Activated T-helper 1 cell treated with anti-CD3 and anti-CD28 coated beads, Interleukin-12 subunit alpha, Interleukin-12 subunit beta, Interleukin-2, Interleukin-4 antibody, amounts not matched to agents 30 ng/mL and 10 ng/mL and 1 ng/mL, durations not matched to agents 14 hours and 24 hours and 36 hours (primary cell): ENCODE results near the gene LAMA5. TPM values are rescaled to one million over a fixed set of nuclear protein-coding genes. Genes with fewer than 3 reads are reported as not detected.

Source experiments
- DNase-seq: peaks from one replicate; pipeline ENCODE4 v3.0.0; 2021; ENCODE audit warnings: low spot score
- H3K27ac Mint-ChIP-seq: one replicate; pipeline ENCODE4 v1.8.0; 2021; ENCODE audit warnings: mild to moderate bottlenecking, mixed read lengths
- H3K27me3 Mint-ChIP-seq: one replicate; pipeline ENCODE4 v1.8.0; 2022; ENCODE audit warnings: mild to moderate bottlenecking, moderate library complexity, mixed read lengths; ENCODE audit not compliant: insufficient read depth
- H3K36me3 Mint-ChIP-seq: one replicate; pipeline ENCODE4 v1.8.0; 2021; ENCODE audit warnings: low read depth, mixed read lengths
- H3K4me1 Mint-ChIP-seq: one replicate; pipeline ENCODE4 v1.8.0; 2021; ENCODE audit warnings: low read depth, mixed read lengths
- H3K4me3 Mint-ChIP-seq: one replicate; pipeline ENCODE4 v1.8.0; 2021; ENCODE audit warnings: mild to moderate bottlenecking, moderate library complexity, mixed read lengths
- H3K9me3 Mint-ChIP-seq: one replicate; pipeline ENCODE4 v1.8.0; 2021; ENCODE audit warnings: mixed read lengths
- intact Hi-C: fragments of 100-400 bp; cut with micrococcal nuclease; formaldehyde crosslinking; loops from one replicate; pipeline ENCODE4 v1.15.1; 2024
- total RNA-seq: library from RNA; stranded (reverse); gene quantifications from 2 replicates; pipeline ENCODE4 v1.2.3, GENCODE V29; 2022

The LAMA5 gene, protein sequence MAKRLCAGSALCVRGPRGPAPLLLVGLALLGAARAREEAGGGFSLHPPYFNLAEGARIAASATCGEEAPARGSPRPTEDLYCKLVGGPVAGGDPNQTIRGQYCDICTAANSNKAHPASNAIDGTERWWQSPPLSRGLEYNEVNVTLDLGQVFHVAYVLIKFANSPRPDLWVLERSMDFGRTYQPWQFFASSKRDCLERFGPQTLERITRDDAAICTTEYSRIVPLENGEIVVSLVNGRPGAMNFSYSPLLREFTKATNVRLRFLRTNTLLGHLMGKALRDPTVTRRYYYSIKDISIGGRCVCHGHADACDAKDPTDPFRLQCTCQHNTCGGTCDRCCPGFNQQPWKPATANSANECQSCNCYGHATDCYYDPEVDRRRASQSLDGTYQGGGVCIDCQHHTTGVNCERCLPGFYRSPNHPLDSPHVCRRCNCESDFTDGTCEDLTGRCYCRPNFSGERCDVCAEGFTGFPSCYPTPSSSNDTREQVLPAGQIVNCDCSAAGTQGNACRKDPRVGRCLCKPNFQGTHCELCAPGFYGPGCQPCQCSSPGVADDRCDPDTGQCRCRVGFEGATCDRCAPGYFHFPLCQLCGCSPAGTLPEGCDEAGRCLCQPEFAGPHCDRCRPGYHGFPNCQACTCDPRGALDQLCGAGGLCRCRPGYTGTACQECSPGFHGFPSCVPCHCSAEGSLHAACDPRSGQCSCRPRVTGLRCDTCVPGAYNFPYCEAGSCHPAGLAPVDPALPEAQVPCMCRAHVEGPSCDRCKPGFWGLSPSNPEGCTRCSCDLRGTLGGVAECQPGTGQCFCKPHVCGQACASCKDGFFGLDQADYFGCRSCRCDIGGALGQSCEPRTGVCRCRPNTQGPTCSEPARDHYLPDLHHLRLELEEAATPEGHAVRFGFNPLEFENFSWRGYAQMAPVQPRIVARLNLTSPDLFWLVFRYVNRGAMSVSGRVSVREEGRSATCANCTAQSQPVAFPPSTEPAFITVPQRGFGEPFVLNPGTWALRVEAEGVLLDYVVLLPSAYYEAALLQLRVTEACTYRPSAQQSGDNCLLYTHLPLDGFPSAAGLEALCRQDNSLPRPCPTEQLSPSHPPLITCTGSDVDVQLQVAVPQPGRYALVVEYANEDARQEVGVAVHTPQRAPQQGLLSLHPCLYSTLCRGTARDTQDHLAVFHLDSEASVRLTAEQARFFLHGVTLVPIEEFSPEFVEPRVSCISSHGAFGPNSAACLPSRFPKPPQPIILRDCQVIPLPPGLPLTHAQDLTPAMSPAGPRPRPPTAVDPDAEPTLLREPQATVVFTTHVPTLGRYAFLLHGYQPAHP (N-terminal part only)
- 0.83 and 1.2 TPM in 2 replicates for total RNA-seq

DNA sequence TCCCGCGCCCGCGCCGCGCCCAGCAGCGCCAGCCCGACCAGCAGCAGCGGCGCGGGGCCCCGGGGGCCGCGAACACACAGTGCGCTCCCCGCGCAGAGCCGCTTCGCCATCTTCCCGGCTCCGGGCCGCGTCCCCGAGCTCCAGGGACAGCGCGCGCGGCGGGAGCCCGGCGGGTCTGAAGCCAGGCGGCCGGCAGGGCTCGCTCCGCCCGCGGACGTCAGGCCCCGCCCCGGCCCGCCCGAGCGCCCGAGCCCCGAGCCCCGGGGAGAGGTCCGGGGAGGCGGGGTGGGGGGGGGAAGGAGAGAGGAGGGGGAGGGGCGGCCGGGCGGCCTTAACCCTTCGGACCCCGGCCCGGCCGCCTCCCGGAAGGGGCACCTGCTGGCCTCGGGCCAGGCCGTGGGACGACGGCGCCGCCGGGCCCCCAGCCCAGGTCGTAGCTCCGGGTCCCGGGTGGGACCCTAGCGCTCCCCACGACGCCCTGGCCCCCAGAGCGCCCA is at the start of gene LAMA5:
Gene LAMA5, minus strand, starts transcription at position 177 of the 497 bp plus-strand sequence. Its CDS starts 67 bp downstream, at position 110.
- Mint-ChIP-seq H3K9me3 (no peaks in the 10 kb centered on the region), H3K36me3 (no peaks in the 10 kb centered on the region), H3K27ac (no peak within 1 kb of the TSS), H3K4me1 (no peaks in the 10 kb centered on the region), H3K4me3 (peak within 1 kb of the TSS; percentile 67), H3K27me3 (peaks cover 26% of the 10 kb centered on the region)
- intact Hi-C loops = loop anchor here (5.0 kb wide), 1 partner anchor 65 kb away; the partner anchor contains the start of gene ADRM1
- no peak for DNase-seq

DNA sequence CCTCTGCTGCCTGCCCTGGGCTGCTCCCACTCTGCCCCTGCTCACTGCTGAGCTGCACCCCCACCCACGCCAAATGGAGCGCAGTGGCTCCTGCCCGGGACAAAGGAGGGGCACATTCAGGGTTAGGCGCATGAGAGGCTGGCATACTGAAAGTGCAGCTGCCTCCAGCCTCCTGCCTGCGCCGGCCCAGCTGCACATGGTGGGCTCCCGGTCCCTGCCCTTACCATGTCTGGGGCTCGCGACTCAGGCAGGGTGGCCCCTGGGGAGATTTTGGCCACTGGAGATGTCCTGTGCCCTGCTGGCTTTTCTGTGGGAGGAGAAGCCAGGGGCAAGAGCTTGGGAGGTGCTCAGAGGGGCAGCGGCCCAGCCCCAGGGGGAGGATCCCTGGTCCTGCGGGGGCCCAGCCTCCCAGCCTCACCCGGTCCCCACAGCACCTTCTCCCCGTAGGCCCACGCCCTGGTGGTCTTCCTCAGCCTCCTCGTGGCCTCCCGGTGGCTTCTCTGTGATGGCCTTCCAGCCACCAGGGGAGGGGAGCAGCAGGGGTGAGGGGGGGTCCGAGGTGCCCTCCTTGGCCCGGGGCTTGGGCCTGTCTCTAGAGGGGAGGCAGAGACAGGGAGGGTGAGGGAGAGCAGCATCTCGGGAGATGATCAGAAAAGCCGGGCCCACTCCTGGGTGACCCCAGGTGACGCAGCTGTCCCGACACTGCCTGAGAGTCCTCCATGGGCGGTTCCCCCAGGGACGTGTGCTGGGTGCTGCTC is 48.4 kb upstream of the LAMA5 start:
- Mint-ChIP-seq H3K4me3 (no peak overlapping the region), H3K27me3 (no peaks in the 10 kb centered on the region), H3K36me3 (no peaks in the 10 kb centered on the region), H3K27ac (no peak overlapping the region), H3K4me1 (no peaks in the 10 kb centered on the region), H3K9me3 (no peaks in the 10 kb centered on the region)
- intact Hi-C loops = no loop called here
- DNase-seq = no peak

DNA sequence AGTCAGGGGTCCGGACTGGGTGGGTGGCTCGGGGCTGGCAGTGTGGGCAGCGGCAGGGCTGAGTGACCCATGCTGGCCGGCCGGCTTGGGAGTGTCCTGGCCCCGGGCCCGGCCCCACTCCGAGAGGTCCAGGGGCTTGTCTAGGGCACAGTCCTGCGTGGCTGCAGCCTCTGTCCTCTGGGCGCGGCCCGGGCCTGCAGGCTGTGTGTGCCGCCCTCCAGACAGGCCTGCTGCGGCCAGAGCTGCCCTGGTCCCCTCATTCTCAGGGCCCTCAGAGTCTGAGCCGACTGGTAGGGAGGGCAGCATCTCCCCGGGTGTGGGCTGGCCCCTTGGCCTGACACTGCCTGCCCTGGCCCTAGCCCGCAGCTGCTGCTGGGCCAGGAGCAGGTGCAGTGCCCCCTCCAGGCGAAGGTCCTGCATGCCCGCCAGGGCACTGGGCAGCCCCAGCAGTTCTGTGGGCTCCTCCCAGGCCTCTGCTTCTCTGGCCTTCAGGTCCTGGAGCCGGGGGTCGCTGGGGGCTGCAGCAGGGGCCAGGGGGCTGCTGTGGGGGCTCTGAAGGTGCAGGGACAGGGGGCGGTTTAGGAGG is 46.9 kb upstream of the LAMA5 start:
- H3K36me3 Mint-ChIP-seq = no peaks in the 10 kb centered on the region
- H3K27me3 Mint-ChIP-seq = no peaks in the 10 kb centered on the region
- DNase-seq = no peak
- intact Hi-C loops = no loop called here
- H3K27ac Mint-ChIP-seq = no peak overlapping the region
- H3K9me3 Mint-ChIP-seq = no peaks in the 10 kb centered on the region
- no peak overlapping the region for H3K4me3 Mint-ChIP-seq
- H3K4me1 Mint-ChIP-seq = no peaks in the 10 kb centered on the region

DNA sequence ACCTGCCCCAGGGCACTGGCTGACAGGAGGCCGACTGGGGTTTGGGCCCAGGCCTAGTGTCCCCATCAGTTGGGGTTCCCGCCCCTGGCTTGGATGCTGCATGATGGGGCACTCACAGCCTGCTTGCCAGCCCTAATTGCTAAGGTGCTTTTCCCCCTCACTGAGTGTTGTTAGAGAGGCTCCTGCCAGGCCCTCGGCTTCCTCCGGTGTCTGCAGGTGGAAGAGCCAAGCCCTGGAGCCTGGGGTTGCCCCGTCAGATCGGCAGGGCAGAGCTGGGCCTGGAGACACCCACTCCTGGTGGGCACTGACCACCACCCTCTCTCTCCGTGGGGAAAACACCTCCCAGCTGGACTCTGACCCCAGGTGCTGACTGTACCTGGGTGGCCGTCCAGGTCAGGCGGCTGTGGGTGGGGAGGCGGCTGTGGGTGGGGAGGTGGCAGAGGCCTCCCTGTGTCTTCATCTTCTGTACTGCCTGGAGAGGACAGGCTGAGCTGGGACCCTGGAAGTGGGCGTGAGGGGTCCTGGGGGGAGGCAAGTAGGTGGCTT is 46.0 kb upstream of the LAMA5 start:
- Mint-ChIP-seq H3K9me3 (no peaks in the 10 kb centered on the region), H3K27ac (no peak overlapping the region), H3K4me3 (no peak overlapping the region), H3K4me1 (no peaks in the 10 kb centered on the region), H3K36me3 (no peaks in the 10 kb centered on the region), H3K27me3 (no peaks in the 10 kb centered on the region)
- no peak for DNase-seq
- intact Hi-C loops = no loop called here

DNA sequence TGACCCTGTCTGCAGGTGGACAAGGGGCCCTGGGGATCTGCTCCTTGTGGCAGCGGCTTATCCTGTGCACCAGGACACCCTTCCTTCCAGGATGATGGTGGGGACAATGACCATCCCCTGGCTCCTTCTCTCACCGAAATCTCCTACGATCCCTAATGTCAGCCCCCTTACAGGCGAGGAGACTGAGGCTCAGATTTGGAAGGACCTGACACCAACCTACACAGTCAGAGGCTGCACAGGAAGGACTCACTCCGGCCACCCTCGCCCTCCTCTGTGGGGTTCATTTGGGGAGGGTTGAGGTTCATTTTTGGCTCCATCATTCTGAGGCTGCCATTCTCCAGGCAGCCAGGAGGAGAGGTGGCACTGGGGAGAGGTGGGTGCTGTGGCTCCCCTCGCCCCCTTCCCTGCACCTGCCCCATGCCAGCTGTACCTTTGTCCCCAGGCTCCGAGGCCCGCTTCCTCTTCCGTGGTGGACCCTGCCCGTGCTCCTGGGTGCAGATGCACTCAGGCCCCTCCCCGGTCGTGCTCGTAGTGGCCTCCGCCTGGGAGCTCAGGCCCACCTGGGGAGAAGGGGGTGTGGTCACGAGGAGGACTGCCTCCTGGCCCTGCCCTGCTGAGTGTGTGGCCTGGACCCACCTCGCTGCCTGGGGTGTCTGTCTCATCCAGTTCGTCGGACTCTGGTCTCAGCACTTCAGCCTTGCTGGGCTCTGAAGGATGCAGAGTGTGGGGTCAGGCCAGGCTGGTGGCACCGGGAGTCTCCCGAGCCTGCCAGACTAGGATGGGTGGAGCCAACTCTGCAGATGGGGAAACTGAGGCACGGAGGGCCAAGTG is 45.3 kb upstream of the LAMA5 start:
- DNase-seq = no peak
- Mint-ChIP-seq H3K4me1 (no peaks in the 10 kb centered on the region), H3K4me3 (no peak overlapping the region), H3K27ac (no peak overlapping the region), H3K9me3 (no peaks in the 10 kb centered on the region), H3K27me3 (no peaks in the 10 kb centered on the region), H3K36me3 (no peaks in the 10 kb centered on the region)
- intact Hi-C loops = no loop called here

DNA sequence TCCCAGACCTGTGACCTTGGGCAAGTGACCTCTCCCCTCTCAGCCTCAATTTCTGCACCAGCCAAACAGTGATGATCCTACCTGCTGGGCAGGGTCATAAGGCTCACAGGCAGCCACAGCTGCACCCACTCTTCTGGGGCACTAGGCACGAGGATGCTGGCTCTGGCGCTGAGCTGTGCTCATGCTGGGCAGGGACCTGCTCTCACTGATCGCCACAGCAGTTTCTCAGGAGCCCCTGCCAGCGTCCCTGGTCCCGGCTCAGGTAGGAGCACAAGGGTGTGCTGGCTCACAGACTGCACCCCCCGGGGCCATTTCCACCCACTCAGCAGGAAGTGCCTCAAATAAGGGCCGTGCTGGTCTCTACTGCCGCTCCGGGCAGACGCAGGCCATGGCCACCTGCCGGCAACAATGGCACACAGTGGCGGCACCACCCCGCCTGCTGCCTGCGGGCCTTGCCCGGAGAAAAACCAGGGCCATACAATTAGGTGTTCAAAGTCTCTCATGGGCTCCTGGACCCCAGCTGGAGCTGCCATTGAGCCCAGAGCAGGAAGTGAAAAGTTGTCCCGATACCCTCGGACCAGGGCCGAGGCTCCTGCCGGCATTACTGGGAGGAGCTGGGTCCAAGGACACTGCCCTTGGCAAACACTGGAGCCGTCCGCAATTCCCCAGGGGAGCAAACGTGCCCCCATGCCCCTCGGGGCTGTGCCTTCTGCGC is 44.5 kb upstream of the LAMA5 start:
- no peaks in the 10 kb centered on the region for H3K27me3 Mint-ChIP-seq
- H3K4me1 Mint-ChIP-seq = no peaks in the 10 kb centered on the region
- H3K36me3 Mint-ChIP-seq = no peaks in the 10 kb centered on the region
- no peak for DNase-seq
- intact Hi-C loops = no loop called here
- no peak overlapping the region for H3K27ac Mint-ChIP-seq
- H3K4me3 Mint-ChIP-seq = no peak overlapping the region
- H3K9me3 Mint-ChIP-seq = no peaks in the 10 kb centered on the region

DNA sequence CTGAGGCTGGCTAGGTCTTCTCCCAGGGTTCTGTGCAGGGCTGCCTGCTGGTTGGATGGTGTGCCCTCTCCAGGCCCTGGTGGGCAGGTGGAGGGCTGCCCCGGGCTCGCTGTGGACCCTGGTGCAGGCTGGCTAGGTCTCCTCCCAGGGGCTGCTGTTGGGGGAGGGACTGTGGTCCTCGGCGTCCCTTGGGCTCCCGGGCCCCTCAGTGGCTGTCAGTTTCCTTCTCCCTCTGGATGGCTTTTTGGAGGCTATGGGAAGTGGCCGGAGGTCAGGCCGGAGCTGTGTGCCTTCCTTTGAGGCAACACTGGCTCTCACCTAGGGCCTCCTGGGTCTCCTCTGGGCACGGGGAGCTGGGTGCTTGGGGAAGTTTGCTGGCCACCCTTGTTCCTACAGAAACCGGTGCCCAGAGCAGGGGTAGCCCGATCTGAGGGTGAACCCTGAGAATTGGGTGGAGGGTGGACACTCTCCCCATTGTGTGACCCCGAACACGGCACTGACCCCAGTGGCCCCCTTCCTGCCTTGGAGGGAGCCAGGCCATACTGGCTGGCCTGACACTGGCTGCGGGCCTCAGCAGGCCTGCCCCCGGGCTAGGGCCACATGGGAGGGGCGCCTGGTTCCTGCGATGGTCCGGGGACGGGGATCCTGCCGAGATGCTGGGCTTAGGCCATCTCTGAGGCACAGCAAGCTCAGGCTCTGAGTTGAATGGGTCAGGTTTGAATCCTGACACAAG is 43.8 kb upstream of the LAMA5 start:
- intact Hi-C loops = no loop called here
- no peak overlapping the region for H3K27ac Mint-ChIP-seq
- no peaks in the 10 kb centered on the region for H3K9me3 Mint-ChIP-seq
- DNase-seq = no peak
- no peak overlapping the region for H3K4me3 Mint-ChIP-seq
- no peaks in the 10 kb centered on the region for H3K27me3 Mint-ChIP-seq
- H3K4me1 Mint-ChIP-seq = peaks cover 4% of the 10 kb centered on the region
- no peaks in the 10 kb centered on the region for H3K36me3 Mint-ChIP-seq

DNA sequence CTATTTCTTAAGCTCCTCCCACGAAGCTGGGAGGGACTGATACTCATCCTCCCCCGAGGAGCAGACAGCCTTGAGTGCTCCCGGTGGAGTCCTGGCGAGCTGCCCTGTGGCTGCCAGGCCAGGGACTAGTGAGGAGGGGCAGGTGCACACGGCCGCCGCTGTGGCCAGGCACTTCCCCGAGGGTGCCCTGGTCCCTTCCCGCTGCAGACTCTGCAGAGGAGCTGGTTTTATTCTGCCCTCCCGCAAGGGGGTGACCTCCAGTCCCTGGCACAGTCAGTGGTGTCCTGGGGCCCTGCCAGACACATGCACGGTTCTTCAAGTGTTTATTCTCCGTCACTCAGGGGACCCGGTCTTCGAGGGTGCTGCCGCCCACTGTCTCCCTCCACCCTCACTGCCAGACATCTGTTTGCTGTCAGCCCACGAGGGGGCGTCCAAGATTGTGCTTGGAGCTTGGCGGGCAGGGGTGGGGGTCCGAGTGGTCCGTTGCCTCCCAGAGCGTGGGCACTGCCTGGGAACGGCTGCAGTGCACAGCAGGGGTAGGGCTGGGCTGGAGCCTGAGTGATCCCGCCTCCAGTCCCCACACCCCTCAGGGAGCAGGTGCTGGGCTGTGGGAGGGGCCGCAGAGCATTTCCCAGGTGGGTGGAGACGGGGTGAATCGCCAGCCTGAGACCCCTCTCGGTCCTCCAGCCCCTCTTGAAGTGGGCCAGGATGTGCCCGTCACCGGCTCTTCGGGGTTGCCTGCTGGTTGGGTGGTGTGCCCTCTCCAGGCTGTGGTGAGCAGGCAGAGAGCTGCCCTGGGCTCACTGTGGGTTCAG is 43.0 kb upstream of the LAMA5 start:
- peaks cover 2% of the 10 kb centered on the region for H3K36me3 Mint-ChIP-seq
- no peaks in the 10 kb centered on the region for H3K9me3 Mint-ChIP-seq
- peak overlapping the region; percentile 12 for H3K4me3 Mint-ChIP-seq
- intact Hi-C loops = loop anchor here (5.0 kb wide), 3 partner anchors 207 to 452 kb away; partner anchors contain the start of genes LSM14B and TCFL5
- no peak overlapping the region for H3K27ac Mint-ChIP-seq
- H3K27me3 Mint-ChIP-seq = no peaks in the 10 kb centered on the region
- DNase-seq = peak; percentile 24
- peaks cover 8% of the 10 kb centered on the region for H3K4me1 Mint-ChIP-seq

DNA sequence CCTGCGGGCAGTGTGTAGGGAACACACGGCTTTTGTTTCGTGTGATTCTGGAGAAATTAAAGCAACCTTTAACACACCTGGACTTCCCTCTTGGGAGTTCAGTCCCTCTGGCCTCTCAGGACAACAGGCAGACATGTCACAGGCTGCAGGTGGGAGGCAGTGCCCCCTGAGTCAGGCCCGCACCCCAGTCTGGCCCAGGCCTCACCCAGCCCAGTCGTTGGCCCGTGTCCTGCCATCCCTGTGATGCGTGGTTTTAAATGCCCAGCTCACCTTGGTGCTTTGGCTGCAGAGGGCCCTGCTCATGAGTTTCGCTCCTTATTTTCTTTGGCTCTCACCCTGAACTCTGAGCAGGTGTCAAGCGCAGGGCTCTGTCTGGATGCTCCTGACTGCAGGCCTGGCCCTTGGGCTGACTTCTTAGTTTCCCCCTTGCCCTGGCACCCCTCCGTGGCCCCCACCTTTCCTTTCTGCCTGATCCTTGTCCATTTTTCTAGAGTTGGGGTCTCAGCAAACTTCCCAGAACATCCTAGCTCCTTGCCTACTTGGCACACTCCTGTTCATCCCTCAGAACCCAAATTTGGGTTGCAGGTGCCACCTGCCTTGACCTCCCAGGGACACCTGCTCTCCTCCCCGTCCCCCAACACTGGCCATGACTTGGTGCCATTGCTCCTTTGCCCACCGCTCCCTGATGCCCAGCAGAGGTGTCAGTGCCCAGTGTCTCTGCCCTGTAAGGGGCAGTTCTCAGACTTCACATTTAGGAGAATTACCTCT is 42.2 kb upstream of the LAMA5 start:
- intact Hi-C loops = loop anchor here (5.0 kb wide), 3 partner anchors 208 to 453 kb away; partner anchors contain the start of genes LSM14B and TCFL5
- no peak overlapping the region for H3K27ac Mint-ChIP-seq
- H3K4me1 Mint-ChIP-seq = peaks cover 10% of the 10 kb centered on the region
- peak overlapping the region; percentile 12 for H3K4me3 Mint-ChIP-seq
- no peaks in the 10 kb centered on the region for H3K27me3 Mint-ChIP-seq
- H3K36me3 Mint-ChIP-seq = peaks cover 2% of the 10 kb centered on the region
- no peaks in the 10 kb centered on the region for H3K9me3 Mint-ChIP-seq
- DNase-seq = no peak
